ENCODE data around the gene SCRN2. TPM values are rescaled to one million over a fixed set of nuclear protein-coding genes. Genes with fewer than 3 reads are reported as not detected.

SCRN2 gene
- polyA plus RNA-seq, 4 donors = 46.0 to 127 (median 99.7) TPM

- no peak for DNase-seq
- Histone ChIP-seq H3K27me3 (ENCODE audit: control insufficient read depth in 3 of 3, insufficient read depth in 3 of 3, low read length in 3 of 3) (peaks cover 0 to 21% (median 3%) of the 10 kb centered on the region in 3 donors), H3K27ac (ENCODE audit: low read depth in 1 of 3, low read length in 2 of 3) (no peak overlapping the region), H3K9me3 (ENCODE audit: control insufficient read depth in 2 of 2, insufficient read depth in 1 of 2, low read depth in 1 of 2, low read length in 1 of 2) (no peaks in the 10 kb centered on the region), H3K4me1 (ENCODE audit: control insufficient read depth in 3 of 3, insufficient read depth in 2 of 3, low read depth in 1 of 3, low read length in 2 of 3) (peaks cover 0 to 2% (median 0%) of the 10 kb centered on the region in 3 donors), H3K4me3 (ENCODE audit: low read depth in 1 of 3, low read length in 3 of 3) (no peak overlapping the region), H3K36me3 (ENCODE audit: control insufficient read depth in 3 of 3, insufficient read depth in 2 of 3, low read depth in 1 of 3, low read length in 3 of 3) (no peaks in the 10 kb centered on the region)
- 16 to 31% (median 29%) methylated on average over 7 of the region's 7 CpGs for WGBS, 3 donors
- FAIRE-seq = no peak
These were observed 23.7 kb upstream of the SCRN2 start for GRCh38 chr17:47864791-47865216.

- DNase-seq = peak in 1 of 2 donors; percentile 72
- no peak for FAIRE-seq
- H3K4me1 ChIP-seq (ENCODE audit: control insufficient read depth in 3 of 3, insufficient read depth in 2 of 3, low read depth in 1 of 3, low read length in 2 of 3) = peaks cover 0 to 2% (median 0%) of the 10 kb centered on the region in 3 donors
- H3K27ac ChIP-seq (ENCODE audit: low read depth in 1 of 3, low read length in 2 of 3) = no peak overlapping the region
- H3K27me3 ChIP-seq (ENCODE audit: control insufficient read depth in 3 of 3, insufficient read depth in 3 of 3, low read length in 3 of 3) = peaks cover 0 to 26% (median 3%) of the 10 kb centered on the region in 3 donors
- no peaks in the 10 kb centered on the region for H3K36me3 ChIP-seq (ENCODE audit: control insufficient read depth in 3 of 3, insufficient read depth in 2 of 3, low read depth in 1 of 3, low read length in 3 of 3)
- no peak overlapping the region for H3K4me3 ChIP-seq (ENCODE audit: low read depth in 1 of 3, low read length in 3 of 3)
- WGBS, 3 donors = 34 to 60% (median 59%) methylated on average over 7 of the region's 7 CpGs
- no peaks in the 10 kb centered on the region for H3K9me3 ChIP-seq (ENCODE audit: control insufficient read depth in 2 of 2, insufficient read depth in 1 of 2, low read depth in 1 of 2, low read length in 1 of 2)
These were observed 21.8 kb upstream of the SCRN2 start for GRCh38 chr17:47862621-47863440.

- H3K36me3 ChIP-seq (ENCODE audit: control insufficient read depth in 3 of 3, insufficient read depth in 2 of 3, low read depth in 1 of 3, low read length in 3 of 3) = no peaks in the 10 kb centered on the region
- H3K27me3 ChIP-seq (ENCODE audit: control insufficient read depth in 3 of 3, insufficient read depth in 3 of 3, low read length in 3 of 3) = peaks cover 0 to 30% (median 0%) of the 10 kb centered on the region in 3 donors
- FAIRE-seq (no peak), DNase-seq (no peak)
- no peak overlapping the region for H3K27ac ChIP-seq (ENCODE audit: low read depth in 1 of 3, low read length in 2 of 3)
- H3K4me3 ChIP-seq (ENCODE audit: low read depth in 1 of 3, low read length in 3 of 3) = no peak overlapping the region
- WGBS, 3 donors = 93 to 97% (median 96%) methylated on average over 5 of the region's 5 CpGs
- no peaks in the 10 kb centered on the region for H3K9me3 ChIP-seq (ENCODE audit: control insufficient read depth in 2 of 2, insufficient read depth in 1 of 2, low read depth in 1 of 2, low read length in 1 of 2)
- H3K4me1 ChIP-seq (ENCODE audit: control insufficient read depth in 3 of 3, insufficient read depth in 2 of 3, low read depth in 1 of 3, low read length in 2 of 3) = peaks cover 0 to 2% (median 0%) of the 10 kb centered on the region in 3 donors
These were observed 19.3 kb upstream of the SCRN2 start for GRCh38 chr17:47860386-47860785.

GRCh38 chr17:47857551-47858455 is 16.7 kb upstream of the SCRN2 start:
- 69 to 81% (median 70%) methylated on average over 14 to 16 of the region's 16 CpGs for WGBS, 3 donors
- Histone ChIP-seq H3K27me3 (ENCODE audit: control insufficient read depth in 3 of 3, insufficient read depth in 3 of 3, low read length in 3 of 3) (peaks cover 0 to 47% (median 16%) of the 10 kb centered on the region in 3 donors), H3K4me3 (ENCODE audit: low read depth in 1 of 3, low read length in 3 of 3) (no peak overlapping the region), H3K36me3 (ENCODE audit: control insufficient read depth in 3 of 3, insufficient read depth in 2 of 3, low read depth in 1 of 3, low read length in 3 of 3) (no peaks in the 10 kb centered on the region), H3K9me3 (ENCODE audit: control insufficient read depth in 2 of 2, insufficient read depth in 1 of 2, low read depth in 1 of 2, low read length in 1 of 2) (no peaks in the 10 kb centered on the region), H3K4me1 (ENCODE audit: control insufficient read depth in 3 of 3, insufficient read depth in 2 of 3, low read depth in 1 of 3, low read length in 2 of 3) (no peaks in the 10 kb centered on the region), H3K27ac (ENCODE audit: low read depth in 1 of 3, low read length in 2 of 3) (no peak overlapping the region)
- FAIRE-seq = no peak
- DNase-seq = no peak

GRCh38 chr17:47856830-47857229 is 15.8 kb upstream of the SCRN2 start:
- H3K4me3 ChIP-seq (ENCODE audit: low read depth in 1 of 3, low read length in 3 of 3) = no peak overlapping the region
- no peak overlapping the region for H3K27ac ChIP-seq (ENCODE audit: low read depth in 1 of 3, low read length in 2 of 3)
- peaks cover 0 to 57% (median 24%) of the 10 kb centered on the region in 3 donors for H3K27me3 ChIP-seq (ENCODE audit: control insufficient read depth in 3 of 3, insufficient read depth in 3 of 3, low read length in 3 of 3)
- DNase-seq (no peak), FAIRE-seq (no peak)
- peaks cover 0 to 4% (median 0%) of the 10 kb centered on the region in 3 donors for H3K4me1 ChIP-seq (ENCODE audit: control insufficient read depth in 3 of 3, insufficient read depth in 2 of 3, low read depth in 1 of 3, low read length in 2 of 3)
- H3K36me3 ChIP-seq (ENCODE audit: control insufficient read depth in 3 of 3, insufficient read depth in 2 of 3, low read depth in 1 of 3, low read length in 3 of 3) = no peaks in the 10 kb centered on the region
- H3K9me3 ChIP-seq (ENCODE audit: control insufficient read depth in 2 of 2, insufficient read depth in 1 of 2, low read depth in 1 of 2, low read length in 1 of 2) = no peaks in the 10 kb centered on the region

- Histone ChIP-seq H3K9me3 (ENCODE audit: control insufficient read depth in 2 of 2, insufficient read depth in 1 of 2, low read depth in 1 of 2, low read length in 1 of 2) (no peaks in the 10 kb centered on the region), H3K4me1 (ENCODE audit: control insufficient read depth in 3 of 3, insufficient read depth in 2 of 3, low read depth in 1 of 3, low read length in 2 of 3) (peaks cover 0 to 10% (median 6%) of the 10 kb centered on the region in 3 donors), H3K27me3 (ENCODE audit: control insufficient read depth in 3 of 3, insufficient read depth in 3 of 3, low read length in 3 of 3) (peaks cover 0 to 62% (median 26%) of the 10 kb centered on the region in 3 donors), H3K36me3 (ENCODE audit: control insufficient read depth in 3 of 3, insufficient read depth in 2 of 3, low read depth in 1 of 3, low read length in 3 of 3) (no peaks in the 10 kb centered on the region), H3K27ac (ENCODE audit: low read depth in 1 of 3, low read length in 2 of 3) (no peak overlapping the region), H3K4me3 (ENCODE audit: low read depth in 1 of 3, low read length in 3 of 3) (no peak overlapping the region)
- DNase-seq = no peak
- FAIRE-seq = no peak
- WGBS, 3 donors = 31 to 48% (median 47%) methylated on average over 3 of the region's 3 CpGs
These were observed 14.7 kb upstream of the SCRN2 start for GRCh38 chr17:47855737-47856136.

- no peak overlapping the region for H3K4me3 ChIP-seq (ENCODE audit: low read depth in 1 of 3, low read length in 3 of 3)
- DNase-seq (no peak), FAIRE-seq (no peak)
- H3K4me1 ChIP-seq (ENCODE audit: control insufficient read depth in 3 of 3, insufficient read depth in 2 of 3, low read depth in 1 of 3, low read length in 2 of 3) = peaks cover 0 to 16% (median 6%) of the 10 kb centered on the region in 3 donors
- no peaks in the 10 kb centered on the region for H3K36me3 ChIP-seq (ENCODE audit: control insufficient read depth in 3 of 3, insufficient read depth in 2 of 3, low read depth in 1 of 3, low read length in 3 of 3)
- no peaks in the 10 kb centered on the region for H3K9me3 ChIP-seq (ENCODE audit: control insufficient read depth in 2 of 2, insufficient read depth in 1 of 2, low read depth in 1 of 2, low read length in 1 of 2)
- peaks cover 0 to 77% (median 27%) of the 10 kb centered on the region in 3 donors for H3K27me3 ChIP-seq (ENCODE audit: control insufficient read depth in 3 of 3, insufficient read depth in 3 of 3, low read length in 3 of 3)
- WGBS, 3 donors = 27 to 52% (median 42%) methylated on average over 5 of the region's 5 CpGs
- H3K27ac ChIP-seq (ENCODE audit: low read depth in 1 of 3, low read length in 2 of 3) = no peak overlapping the region
These were observed 12.5 kb upstream of the SCRN2 start for GRCh38 chr17:47853616-47854015.
